ENCODE data around the gene G3BP2.
"Not testable (repeated sequence)": the region's sequence is repeated elsewhere in the genome, so short reads cannot be mapped to it uniquely, and the experiment has no call there.

G3BP2 gene

DNA sequence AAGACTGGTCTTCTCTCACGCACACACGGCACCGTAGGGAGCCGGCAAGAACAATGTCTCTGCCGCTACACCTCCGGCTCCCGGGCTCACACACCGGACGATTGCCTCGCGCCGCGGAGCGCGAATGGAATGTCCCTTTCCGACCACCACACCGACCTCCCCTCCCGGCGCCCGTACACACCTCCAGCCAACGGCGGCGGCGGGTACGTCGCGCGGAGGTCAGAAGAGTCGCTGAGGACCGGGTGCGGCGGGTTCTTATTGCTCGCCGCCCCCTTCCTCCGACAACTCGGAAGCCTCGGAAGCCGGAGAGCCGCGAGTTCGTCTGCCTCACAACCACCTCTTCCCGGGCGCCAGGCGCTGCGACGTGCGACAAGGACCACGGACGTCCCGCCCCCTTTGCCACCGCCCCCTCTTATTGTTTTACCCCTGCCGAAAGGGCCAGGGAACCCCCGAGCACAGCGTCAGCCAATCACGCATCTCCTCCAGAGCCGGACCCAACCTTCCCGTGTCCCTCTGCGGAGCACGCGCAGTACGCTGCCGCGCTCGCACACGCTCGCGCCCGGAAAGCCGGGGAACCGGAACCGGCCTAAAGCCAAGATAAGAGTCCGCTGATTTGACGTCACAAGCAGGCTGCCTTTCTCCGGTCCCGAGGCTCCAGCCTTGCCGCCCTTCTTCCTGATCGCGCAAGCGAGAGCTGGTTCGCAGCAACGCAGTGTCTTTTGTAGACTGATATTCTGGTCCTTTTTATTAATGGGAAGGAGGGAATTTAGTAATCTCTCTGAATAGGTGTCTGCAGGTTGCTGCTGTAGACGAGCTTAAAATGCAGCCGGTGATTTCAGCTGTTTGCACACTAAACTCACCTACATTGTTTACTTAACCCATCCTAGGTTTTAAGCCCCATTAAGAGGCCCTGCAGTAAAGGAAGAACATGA, at the start of gene G3BP2:
TSS of gene G3BP2 (minus strand) at position 385 of the 932 bp plus-strand sequence. CDS start 11,386 bp downstream, outside the sequence.
- DNase-seq, result peak; percentile 98

- DNase-seq, result no peak
Measured at GRCh38 chr4:75722417-75722816, 49.2 kb upstream of the G3BP2 start.

DNA sequence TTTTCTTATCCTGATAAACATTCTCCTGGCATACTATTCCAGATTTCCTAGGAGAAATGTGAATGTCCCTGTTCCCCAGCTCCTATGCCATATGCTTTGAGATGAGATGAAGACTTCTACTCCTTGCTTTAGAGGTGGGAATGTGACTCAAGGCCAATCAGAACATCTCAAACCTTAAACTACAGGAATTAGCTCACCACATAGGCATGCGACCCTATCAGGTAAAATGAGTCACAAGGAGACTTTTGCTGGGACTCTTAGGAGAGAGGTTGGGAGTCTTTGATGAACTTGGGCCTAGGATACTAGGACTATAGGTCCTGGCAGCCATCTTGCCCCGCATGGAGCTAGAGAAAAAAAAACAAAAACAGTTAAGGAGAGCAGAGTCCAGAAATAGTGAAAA, 45.3 kb upstream of the G3BP2 start:
- DNase-seq, result no peak

- DNase-seq, result no peak
Measured at GRCh38 chr4:75717408-75717807, 44.2 kb upstream of the G3BP2 start.

- DNase-seq, result not testable (repeated sequence)
Measured at GRCh38 chr4:75716054-75716453, 42.8 kb upstream of the G3BP2 start.

DNA sequence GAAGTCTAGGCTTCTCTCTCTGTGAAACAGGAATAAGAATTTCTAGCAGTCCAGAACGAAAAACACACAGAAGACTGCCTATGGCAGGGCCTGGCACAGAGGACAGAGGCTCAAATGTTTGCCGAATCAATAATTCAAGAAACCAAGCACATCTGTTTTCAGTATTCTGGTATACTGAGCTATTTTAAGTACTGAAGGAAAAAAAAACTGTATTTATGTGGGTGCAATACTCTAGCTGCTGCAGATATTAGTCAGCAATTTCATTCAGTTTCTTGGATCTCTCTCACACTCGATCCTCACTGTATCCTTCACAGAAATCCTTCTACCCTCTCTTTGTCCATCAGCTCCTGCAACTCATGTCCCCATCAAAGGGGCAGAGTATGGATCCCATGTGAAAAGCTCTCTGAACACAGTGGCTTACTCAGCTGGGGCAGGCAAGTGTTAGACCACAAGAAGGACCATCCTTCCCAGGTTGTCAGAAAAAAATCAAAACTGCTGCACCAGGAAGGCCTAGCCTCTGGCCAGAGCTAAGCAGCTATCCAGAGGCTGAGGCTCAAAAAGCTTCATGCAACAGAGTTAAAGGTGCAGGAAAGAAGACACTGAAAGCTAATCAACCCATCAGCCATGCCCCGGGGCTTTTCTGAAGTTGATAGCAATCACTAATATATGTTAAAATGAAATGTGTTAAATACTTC, 42.0 kb upstream of the G3BP2 start:
- no peak for DNase-seq

GRCh38 chr4:75714704-75715103, 41.5 kb upstream of the G3BP2 start:
- no peak for DNase-seq

GRCh38 chr4:75714011-75714410, 40.8 kb upstream of the G3BP2 start:
- DNase-seq, result no peak

DNA sequence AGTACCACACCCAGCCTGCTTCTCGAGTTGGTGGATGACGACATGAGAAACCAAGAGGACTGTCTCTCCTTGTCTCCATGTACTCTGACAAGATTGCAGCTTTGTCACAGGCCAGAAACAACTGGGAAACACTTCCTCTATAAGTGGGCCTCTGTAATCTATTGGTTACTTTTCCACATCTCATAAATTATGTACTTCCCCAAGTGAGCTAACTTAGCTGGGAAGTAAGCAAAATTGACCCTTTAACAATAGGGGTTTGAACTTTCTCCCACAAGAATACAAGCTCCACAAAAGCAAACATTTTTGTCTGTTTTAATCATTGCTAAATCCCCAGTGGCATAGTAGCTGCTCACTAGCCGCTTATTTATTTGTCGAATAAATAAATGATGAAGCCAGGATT, 37.0 kb upstream of the G3BP2 start:
- DNase-seq, result no peak

GRCh38 chr4:75708218-75708691, 35.0 kb upstream of the G3BP2 start:
- peak; percentile 31 for DNase-seq

- DNase-seq, result no peak
Measured at GRCh38 chr4:75705198-75705977, 32.2 kb upstream of the G3BP2 start.

DNA sequence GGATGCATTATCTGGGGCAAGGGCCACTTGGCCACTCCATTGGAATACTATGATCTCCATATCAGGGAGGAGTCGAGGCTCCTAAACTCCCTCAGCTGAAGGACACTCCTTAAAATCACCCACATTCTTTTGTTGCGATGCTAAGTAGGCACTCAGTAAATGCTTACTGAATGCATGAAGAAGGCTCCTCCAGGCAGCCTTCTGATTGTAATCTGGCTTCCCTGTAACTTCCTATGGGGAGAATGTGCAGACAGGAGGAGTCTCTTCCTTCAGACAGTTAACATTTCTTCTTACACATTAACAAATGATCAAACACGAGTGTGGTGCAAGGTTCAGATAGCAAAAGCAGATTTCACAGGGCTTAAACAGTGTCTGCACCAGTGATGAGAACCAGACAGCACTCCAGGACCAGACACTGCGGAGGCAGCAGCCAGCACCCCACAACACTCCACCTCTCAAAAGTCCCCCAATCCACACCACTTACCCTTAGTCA, 29.8 kb upstream of the G3BP2 start:
- DNase-seq, result no peak

DNA sequence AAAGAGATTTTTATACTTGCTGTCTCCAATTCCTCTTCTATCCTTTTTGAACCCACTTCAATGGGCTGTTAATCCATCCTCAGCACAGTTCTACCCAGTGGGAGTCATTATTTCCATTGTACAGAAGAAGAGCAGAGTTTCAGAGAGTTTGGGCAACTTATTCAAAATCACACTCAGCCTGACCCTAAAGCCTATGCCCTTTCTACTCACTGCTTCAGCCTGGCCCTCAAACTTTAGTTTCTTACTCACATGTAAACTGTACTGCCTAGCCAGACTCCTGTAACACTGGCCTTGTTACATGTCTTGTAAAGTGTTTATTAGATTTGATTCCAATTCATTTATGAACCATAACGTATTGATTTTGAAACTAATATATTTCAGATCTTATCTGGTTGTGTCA, 26.1 kb upstream of the G3BP2 start:
- DNase-seq, result no peak

GRCh38 chr4:75698963-75699228, 25.7 kb upstream of the G3BP2 start:
- DNase-seq, result no peak

DNA sequence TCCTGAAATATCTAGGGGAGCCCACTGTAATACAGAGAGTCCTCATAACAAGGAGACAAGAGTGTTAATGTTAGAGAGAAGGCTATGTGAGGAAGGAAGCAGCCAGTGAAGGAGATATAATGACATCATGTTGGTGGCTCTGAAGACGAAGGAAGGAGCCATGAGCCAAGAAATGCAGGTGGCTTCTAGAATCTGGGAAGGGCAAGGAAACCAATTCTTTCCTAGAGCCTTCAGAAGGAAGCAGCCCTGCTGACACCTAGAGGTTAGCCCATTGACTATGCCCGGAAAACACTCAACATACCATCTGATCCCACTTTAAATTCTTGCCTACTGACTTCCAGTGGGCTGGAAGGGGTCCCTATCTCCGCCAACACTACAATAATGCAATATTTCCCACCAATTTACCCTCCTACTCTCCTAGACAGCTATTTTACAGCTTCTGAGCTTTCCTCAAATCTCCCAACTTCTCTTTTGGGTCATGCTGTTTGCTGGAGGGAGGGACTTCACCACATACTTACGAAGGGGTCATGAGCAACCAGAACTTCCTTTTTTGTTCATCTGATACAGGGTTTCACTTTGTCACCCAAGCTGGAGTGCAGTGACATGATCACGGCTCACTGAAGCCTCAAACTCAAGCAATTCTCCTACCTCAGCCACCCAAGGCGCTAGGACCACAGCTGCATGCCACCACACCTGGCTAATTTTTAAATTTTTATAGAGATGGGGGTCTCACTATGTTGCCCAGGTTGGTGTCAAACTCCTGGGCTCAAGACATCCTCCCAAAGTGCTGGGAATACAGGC, 25.2 kb upstream of the G3BP2 start:
- DNase-seq, result peak; percentile 20

- no peak for DNase-seq
Measured at GRCh38 chr4:75696581-75696980, 23.4 kb upstream of the G3BP2 start.

DNA sequence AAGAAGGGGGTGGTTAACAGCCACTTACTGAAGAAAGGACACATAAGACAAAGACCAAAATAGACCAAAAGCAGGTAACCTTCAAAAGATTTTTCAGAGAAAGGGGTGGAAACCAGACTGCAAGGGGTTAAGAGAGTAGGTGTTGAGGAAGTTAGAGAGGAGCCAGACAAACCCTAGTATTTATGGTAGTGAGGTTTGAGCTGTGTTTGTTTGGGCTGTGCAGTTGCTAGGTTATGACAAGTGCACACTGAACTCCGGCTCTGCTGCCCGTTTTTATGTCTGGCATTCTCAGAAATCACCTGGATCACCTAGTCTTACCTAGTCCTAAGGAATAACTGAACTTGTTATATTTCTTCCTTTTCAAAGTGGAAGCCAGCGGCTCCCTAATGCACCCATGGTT, 22.9 kb upstream of the G3BP2 start:
- no peak for DNase-seq

DNA sequence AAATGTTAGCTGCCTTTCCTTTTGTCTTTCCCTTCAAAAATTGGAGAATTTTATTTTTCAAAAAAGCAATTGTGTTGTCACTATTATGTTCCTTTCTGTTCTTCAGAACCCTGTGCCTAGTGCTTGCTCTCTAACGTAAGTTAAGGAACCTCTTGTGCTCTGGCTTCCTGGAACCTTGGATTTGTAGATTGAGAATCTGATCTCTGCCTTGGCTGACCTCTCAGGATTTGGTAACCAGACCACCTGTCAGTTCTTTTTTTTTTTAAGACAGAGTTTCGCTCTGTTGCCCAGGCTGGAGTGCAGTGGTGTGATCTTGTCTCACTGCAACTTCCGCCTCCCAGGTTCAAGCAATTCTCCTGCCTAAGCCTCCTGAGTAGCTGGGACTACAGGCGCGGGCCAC, 18.9 kb upstream of the G3BP2 start:
- not testable (repeated sequence) for DNase-seq

DNA sequence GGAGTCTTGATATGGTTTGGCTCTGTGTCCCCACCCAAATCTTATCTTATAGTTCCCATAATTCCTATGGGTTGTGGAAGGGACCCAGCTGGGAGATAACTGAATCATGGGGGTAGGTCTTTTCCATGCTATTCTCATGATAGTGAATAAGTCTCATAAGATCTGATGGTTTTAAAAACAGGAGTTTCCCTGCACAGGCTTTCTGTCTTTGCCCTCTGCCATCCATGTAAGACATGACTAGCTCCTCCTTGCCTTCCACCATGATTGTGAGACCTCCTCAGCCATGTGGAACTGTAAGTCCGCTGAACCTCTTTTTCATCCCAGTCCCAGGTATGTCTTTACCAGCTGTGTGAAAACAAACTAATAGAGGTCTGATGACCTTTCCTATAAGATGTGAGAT, 13.9 kb upstream of the G3BP2 start:
- DNase-seq, result not testable (repeated sequence)

- DNase-seq, result peak; percentile 22
Measured at GRCh38 chr4:75686346-75686745, 13.1 kb upstream of the G3BP2 start.

DNA sequence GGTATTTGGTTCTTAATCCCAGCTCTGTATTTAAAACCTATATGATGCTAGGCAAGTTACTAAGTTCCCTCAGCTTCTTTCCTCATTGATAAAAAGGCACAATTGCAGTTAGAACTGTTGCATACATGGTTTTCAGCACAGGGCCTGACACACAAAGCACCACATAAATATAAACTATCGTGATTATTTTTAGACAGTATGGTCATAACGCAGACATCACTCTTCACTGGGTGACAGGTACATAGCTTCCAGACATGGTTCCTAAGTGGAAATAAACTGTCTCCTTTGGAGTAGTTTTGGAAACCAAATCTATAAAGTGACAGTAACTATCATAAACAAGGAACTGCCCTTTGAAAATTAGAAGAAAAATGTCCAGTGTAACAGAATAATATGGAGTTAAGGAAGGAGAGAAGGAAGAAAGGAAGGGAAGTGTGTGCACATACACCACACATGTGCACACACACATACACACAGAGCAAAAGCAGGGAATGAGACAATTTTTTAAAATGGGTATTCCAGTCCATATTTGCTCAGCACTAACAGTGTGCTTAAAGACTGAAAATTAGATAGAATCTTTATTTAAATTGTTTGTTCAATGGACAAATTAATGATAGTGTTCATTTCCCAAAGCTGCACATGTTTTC, 12.5 kb upstream of the G3BP2 start:
- DNase-seq, result no peak

Measured in stimulated activated CD4-positive, alpha-beta T cell treated with anti-CD3 and anti-CD28 coated beads, Interleukin-15, amount 100 ng/mL, for 24 hours (primary cell).